Ramos (cell line): ENCODE data around the gene PSG2.
"Not testable (repeated sequence)": the region's sequence is repeated elsewhere in the genome, so short reads cannot be mapped to it uniquely, and the experiment has no call there.

Source experiments
- in situ Hi-C: fragments of 300-500 bp; cut with MboI; formaldehyde crosslinking; loops from one replicate; pipeline ENCODE4 v1.14.3; 2022; ENCODE audit warnings: low sequenced_read_pairs; ENCODE audit not compliant: unreplicated experiment

Gene PSG2

DNA sequence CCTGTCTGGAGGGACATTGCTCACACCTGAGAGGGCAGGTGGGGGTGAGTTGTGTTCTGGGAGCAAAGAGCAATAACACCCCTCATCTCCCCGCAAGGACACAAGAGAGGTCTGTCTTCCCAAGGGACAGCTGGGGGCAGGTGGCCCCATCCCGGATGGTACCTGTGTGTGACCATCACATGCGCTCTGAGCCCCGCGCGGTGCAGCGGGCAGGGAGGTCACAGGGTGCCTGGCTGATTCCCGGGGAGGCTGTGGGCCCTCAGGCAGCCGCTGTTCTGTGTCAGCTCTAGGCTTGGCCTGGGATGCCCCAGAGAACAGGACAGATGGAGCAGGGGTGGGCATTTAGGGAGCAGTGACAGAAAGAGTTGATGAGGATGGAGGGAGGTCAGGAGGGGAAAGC lies 1.2 kb upstream of the PSG2 start:
- in situ Hi-C loops, result not testable (repeated sequence)

DNA sequence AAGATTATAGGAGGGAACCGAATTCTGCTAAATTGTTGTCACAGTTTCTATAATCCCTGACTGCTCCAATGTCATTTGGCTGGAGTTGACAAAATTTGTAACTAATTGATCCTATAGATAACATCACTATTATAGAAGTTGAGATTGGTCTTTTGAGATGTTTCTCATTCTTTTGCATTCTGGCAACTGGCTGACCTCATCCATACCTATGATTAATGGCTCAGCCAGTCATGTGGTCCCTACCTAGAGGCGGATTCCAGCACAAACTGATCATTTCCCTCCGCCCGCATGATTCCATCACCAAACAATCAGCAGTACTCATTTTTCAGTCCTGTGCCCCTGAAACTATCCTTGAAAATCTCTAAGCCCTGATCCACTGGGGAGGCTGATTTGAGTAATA lies 4.2 kb downstream of the PSG2 start:
- in situ Hi-C loops, result no loop called here

- in situ Hi-C loops, result not testable (repeated sequence)
Measured at GRCh38 chr19:43077881-43078280, 4.6 kb downstream of the PSG2 start.

GRCh38 chr19:43062418-43062817 lies 20.1 kb downstream of the PSG2 start:
- in situ Hi-C loops, result not testable (repeated sequence)

GRCh38 chr19:43061326-43061725 lies 21.2 kb downstream of the PSG2 start:
- in situ Hi-C loops, result not testable (repeated sequence)

DNA sequence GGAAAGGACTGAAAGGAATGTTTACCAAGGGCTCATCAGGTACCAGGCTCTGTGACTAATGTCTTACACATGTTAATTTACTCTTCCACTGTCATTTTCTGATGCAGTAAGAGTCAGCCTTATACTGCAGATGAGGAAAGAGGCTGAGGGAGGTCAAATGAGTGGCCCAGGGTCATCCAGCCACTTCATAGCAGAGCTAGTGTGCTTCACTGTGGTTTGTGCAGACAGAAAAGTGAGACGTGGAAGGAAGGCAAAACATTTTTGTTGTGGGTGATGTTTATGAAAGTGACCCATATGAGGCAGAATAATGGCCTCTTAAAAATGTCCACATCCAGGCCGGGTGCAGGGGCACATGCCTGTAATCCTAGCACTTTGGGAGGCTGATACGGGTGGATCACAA lies 22.2 kb downstream of the PSG2 start:
- in situ Hi-C loops, result not testable (repeated sequence)

DNA sequence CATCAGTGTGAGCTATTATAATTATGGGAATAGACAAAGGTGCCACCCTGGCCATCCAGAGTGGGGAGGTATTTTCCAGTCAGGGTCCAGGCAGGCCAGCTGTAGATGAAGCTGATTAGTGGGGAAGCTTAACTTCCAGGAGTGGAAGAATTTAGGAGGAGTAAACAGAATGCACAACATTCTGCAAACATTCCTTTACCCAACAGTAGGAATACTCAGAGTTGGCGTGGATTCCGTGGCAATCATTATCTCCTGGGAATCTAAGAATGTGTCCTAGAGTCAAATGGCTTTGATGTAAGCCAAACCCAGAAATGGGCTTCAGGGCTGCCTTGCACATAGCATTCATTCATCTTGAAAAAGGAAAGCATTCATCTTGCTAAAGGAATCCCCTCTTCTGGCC lies 23.0 kb downstream of the PSG2 start:
- in situ Hi-C loops, result not testable (repeated sequence)

DNA sequence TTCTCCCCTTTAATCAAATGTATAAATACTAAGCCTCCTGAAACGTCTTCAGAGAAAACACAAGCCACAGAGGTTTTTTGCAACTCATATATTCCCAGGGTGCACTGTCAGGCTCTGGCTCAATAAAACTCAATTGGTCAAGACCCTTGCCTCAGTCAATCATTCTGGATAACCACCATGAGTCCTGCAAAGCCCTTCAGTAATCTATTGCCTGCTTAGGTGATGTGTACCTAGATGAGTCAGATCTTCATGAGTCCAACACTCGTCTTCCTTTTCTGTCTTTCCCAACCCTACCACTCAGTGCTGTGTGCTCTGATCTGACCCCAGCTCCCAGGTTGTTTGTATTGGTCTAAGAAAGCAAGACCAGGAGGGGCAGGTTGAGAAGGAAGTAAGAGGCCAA lies 24.1 kb downstream of the PSG2 start:
- in situ Hi-C loops, result not testable (repeated sequence)

DNA sequence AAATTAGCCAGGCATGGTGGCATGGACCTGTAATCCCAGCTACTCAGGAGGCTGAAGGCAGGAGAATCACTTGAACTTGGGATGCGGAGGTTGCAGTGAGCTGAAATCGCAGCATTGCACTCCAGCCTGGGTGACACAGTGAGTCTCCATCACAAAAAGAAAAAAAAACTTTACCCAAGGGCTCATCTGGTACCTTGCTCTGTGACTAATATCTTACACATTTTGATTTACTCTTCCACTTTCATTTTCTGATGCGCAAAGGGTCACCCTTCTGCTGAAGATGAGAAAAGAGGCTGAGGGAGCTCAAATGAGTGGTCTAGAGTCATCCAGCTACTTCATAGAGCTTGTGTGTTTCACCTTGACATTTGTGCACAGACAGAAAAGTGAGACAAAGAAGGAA lies 34.5 kb downstream of the PSG2 start:
- in situ Hi-C loops, result not testable (repeated sequence)

GRCh38 chr19:43046578-43046977 lies 35.9 kb downstream of the PSG2 start:
- in situ Hi-C loops, result not testable (repeated sequence)

DNA sequence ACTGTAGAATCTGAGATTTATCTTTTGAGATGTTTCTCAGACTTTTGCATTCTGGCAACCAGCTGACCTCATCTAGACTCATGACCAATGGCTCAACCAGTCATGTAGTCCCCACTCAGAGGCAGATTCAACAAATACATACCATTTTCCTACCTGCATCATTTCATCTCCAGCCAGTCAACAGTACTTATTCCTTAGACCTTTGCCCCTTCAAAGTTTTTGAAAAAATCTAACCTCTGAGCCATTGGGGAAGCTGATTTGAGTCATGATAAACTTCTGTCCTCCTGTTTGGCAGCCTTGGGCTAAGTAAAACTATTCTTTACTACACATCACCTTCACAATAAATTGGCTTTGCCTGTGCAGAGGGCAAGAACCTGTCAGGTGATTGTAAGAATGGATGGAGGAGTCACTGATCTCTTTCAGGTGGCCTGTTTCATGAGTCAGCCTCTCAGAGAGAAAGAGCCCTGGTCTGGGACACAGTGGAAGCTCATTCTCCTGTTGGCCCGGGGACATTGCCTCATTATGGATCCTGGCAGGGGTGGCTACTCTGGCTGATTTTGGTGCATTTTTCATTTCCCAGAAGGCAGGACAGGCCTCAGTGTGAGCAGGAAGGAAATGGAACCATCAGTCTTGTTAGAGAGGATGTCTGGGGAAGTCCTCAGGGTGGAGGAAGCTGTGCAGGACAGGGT lies 38.9 kb downstream of the PSG2 start:
- in situ Hi-C loops, result not testable (repeated sequence)

DNA sequence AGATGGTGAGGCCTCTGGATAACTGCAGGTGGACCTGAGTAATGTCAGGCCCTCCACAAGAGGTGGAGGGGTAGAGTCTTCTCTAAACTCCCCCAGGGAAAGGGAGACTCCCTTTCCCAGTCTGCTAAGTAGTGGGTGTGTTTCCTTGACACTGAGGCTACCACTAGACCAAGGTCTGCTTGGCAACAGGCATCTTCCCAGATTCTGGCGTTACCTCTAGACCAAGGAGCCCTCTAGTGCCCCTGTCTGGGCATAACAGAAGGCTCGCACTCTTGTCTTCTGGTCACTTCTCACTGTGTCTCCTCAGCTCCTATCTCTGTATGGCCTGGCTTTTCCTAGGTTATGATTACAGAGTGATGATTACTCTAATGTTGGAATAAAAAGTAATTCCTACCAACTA lies 50.9 kb downstream of the PSG2 start:
- in situ Hi-C loops, result not testable (repeated sequence)

DNA sequence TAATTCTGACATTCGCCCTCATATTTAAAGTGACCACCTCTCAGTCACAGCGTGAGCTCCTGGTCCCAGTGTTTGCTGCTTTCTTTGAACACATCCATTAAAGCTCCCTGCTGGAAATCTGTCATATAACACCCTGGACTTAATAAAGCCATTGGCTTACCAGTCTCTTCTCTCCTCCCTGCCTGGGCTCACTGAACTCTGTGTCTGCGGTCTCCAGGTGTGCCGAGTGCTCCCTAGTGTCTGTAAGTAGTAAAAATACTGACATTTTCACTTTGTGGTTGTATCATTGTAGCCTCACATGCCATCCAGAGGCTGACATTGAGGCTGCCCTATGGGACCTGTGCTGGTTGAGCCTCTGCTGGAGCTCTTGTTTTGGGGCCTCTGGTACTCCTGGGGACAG lies 53.6 kb downstream of the PSG2 start:
- in situ Hi-C loops, result no loop called here

- in situ Hi-C loops, result not testable (repeated sequence)
Measured at GRCh38 chr19:43027985-43028384, 54.5 kb downstream of the PSG2 start.

DNA sequence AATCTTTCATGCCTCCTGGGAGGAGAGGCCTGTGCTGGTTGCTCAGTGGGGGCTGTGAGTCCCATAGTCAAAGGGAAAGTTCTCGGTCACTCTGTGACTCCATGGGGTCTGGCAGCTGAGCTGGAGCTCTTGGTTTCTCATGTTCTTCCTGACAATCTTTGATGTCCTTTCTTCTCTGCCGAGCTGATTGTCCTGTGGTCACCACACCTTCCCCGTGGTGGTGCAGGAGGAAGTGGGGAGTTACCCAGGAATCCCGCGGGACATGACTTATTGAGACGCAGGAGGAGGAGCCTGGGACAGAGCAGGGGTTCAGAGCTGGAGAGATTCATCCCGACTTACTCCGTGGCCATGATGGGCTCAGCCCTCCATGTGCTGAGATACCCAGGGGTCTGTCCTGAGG lies 55.4 kb downstream of the PSG2 start:
- in situ Hi-C loops, result not testable (repeated sequence)

- in situ Hi-C loops, result not testable (repeated sequence)
Measured at GRCh38 chr19:43026369-43026768, 56.1 kb downstream of the PSG2 start, which contains the start of gene PSG11. TSS of gene PSG11 (minus strand) at chr19:43026469. CDS start at chr19:43026372, 97 bp downstream.

- in situ Hi-C loops, result not testable (repeated sequence)
Measured at GRCh38 chr19:43022098-43022497, 60.4 kb downstream of the PSG2 start.

DNA sequence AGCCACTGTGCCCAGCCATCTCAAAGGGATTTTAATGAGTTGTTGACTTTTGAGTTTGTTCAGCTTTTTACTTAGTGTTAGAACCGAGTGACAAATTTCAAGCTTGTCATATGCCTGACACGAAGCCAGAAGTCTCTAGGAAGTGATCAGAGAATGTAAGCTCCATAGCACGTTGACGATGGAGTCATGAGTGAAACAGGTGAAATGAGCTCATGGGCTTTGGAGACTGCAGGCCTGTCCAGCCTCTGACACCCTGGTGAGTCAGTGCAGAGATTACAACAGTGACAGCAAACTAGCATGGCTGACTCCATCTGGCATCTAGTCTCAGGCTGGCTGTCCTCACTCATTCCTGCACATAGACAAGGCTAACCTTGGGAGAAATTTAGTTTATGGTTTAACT lies 60.9 kb downstream of the PSG2 start:
- in situ Hi-C loops, result not testable (repeated sequence)

DNA sequence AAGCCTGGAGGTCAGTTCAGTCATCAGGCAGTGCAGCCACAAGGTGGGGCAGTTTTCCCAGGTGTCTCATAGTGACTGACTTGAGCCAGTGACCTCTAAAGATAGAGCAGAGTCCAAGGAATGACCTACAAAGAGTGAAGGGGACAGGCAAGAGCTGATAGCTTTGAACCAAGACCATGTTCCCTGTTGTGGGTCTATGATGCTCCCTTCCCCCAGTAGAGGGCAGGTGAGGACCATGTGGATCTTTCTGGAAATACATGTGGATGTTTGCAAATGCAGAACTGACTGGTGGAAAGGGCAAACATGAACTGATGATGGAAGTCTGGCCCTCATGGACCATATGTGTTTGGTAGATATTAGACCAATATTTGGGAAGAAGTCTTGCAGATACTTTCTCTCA lies 62.9 kb downstream of the PSG2 start:
- in situ Hi-C loops, result not testable (repeated sequence)
